ENCODE data around the gene TCF19.
"Not testable (repeated sequence)": the region's sequence is repeated elsewhere in the genome, so short reads cannot be mapped to it uniquely, and the experiment has no call there.

TCF19 gene

GRCh38 chr6:31183859-31184258, 25.5 kb downstream of the TCF19 start:
- DNase-seq: not testable (repeated sequence)

DNA sequence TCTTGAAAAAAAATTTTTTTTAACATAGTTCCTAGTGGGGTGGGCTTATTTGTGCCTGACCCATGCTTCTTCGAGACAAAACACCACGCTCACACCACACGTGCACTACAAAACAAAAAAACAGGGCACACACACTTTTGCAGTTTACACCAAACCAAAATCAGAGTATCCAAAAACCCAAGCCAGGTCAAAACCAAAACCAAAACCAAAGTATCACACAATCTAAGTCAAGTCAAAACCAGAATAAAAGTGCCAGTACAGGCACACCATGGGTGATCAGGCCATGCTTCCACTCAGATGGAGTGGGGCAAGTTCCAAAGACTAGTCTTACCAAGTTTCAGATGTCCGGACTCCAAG, 27.3 kb downstream of the TCF19 start:
- DNase-seq: not testable (repeated sequence)

- no peak for DNase-seq
These were observed 27.8 kb downstream of the TCF19 start for GRCh38 chr6:31186052-31186734.

GRCh38 chr6:31187780-31188194, 29.4 kb downstream of the TCF19 start:
- DNase-seq: no peak

GRCh38 chr6:31189223-31189622, 30.8 kb downstream of the TCF19 start:
- DNase-seq: not testable (repeated sequence)

DNA sequence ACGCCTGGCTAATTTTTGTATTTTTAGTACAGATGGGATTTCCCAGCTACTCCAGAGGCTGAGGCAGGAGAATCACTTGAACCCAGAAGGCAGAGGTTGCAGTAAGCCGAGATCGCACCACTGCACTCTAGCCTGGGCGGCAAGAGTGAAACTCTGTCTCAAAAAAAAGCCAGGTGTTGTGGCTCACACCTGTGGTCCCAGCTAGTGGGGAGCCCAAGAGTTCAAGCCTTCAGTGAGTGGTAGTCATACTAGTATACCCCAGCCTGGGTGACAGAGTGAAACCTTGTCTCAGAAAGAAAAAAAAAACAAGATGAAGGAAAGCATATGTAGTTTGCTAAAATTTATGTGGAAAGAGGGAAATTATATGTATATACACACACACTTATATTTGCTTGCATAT, 32.1 kb downstream of the TCF19 start:
- no peak for DNase-seq

DNA sequence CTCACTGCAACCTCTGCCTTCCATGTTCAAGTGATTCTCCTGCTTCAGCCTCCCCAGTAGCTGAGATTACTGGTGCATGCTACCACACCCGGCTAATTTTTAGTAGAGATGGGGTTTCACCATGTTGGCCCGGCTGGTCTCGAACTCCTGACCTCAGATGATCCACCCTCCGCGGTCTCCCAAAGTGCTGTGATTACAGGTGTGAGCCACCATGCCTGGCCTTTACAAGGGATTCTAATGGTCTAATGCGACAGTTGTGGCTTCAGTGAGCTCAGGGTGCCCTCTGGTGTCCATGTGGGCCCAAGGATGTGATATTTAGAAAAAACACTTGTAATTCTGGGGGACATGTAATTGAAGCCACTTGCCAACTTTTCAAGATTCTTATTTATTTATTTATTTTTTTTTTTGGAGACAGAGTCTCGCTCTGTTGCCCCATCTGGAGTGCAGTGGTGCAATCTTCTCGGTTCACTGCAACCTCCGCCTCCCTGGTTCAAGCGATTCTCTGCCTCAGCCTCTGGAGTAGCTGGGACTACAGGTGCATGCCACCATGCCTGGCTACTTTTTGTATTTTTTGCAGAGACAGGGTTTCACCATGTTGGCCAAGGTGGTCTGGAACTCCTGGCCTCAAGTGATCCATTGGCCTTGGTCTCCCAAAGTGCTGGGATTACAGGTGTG, 34.2 kb downstream of the TCF19 start:
- DNase-seq: peak; percentile 68

DNA sequence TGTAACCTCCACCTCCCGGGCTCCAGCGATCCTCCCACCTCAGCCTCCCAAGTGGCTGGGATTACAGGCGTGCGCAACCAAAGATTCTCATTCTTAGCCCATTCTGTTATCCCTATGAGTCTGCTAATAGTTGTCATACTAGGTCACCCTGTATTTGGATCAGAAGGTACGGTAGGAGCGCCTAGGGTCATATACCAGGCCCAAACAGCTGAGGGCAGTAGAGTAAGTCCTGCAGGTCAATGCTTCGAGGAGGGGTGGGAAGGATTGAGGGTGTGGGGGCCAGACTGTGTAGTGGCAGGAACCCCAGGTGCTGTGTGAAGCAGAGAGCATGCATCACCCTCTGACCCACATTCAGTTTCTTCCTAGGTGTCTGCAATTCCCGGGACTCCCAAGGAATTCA, 34.8 kb downstream of the TCF19 start:
- no peak for DNase-seq

DNA sequence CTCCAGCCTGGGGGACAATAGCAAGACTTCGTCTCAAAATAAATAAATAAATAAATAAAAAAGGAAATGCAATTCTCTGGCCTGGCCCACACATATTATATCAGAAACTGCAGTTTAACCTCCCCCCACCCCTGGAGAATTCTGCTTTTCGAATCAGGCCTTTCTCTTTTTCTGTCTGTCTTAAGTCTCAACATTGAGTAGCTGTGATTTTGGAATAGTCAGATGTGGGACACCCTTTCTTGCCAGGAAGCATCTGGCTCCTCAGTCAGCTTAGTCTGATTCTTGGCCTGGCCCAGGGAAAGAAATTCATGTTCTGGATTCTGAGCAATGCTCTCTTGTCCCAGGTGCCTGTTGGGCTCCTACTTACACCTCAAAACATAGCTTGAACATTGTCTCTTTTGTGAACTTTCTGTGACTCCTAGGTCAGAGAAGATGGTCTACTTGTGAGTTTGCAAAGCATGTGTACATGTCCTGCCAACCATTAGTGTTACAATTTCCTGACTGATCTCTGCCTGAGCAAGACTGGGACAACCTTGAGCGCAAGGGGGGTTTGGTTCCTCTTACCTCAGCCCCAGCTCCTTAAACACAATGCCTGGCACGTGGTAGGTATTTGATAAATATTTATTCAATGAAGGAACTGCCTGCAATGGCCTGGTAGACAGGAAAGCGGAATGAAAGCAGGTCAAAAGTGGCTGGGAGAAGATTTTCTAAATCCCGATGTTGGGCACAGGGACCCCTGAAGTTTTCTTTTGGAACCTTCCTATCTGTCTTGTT, 35.9 kb downstream of the TCF19 start:
- no peak for DNase-seq

GRCh38 chr6:31195308-31195979, 37.1 kb downstream of the TCF19 start:
- not testable (repeated sequence) for DNase-seq

DNA sequence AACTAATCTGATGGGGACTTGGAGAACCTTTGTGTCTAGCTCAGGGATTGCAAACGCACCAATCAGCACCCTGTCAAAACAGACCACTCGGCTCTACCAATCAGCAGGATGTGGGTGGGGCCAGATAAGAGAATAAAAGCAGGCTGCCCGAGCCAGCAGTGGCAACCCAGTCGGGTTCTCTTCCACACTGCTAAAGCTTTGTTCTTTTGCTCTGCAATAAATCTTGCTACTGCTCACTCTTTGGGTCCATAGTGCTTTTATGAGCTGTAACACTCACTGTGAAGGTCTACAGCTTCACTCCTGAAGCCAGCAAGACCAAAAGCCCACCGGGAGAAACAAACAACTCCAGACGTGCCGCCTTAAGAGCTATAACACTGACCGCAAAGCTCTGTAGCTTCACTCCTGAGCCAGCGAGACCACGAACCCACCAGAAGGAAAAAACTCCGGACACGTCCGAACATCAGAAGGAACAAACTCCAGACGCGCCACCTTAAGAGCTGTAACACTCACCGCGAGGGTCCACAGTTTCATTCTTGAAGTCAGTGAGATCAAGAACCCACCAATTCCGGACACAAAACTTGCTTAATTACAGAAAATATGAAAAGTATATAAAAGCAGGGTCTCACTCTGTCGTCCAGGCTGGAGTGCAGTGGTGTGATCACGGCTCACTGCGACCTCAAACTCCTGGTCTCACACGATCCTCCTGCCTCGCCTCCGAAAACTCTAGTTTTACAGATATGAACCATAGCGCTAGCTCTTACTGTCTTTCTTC, 38.0 kb downstream of the TCF19 start:
- not testable (repeated sequence) for DNase-seq

DNA sequence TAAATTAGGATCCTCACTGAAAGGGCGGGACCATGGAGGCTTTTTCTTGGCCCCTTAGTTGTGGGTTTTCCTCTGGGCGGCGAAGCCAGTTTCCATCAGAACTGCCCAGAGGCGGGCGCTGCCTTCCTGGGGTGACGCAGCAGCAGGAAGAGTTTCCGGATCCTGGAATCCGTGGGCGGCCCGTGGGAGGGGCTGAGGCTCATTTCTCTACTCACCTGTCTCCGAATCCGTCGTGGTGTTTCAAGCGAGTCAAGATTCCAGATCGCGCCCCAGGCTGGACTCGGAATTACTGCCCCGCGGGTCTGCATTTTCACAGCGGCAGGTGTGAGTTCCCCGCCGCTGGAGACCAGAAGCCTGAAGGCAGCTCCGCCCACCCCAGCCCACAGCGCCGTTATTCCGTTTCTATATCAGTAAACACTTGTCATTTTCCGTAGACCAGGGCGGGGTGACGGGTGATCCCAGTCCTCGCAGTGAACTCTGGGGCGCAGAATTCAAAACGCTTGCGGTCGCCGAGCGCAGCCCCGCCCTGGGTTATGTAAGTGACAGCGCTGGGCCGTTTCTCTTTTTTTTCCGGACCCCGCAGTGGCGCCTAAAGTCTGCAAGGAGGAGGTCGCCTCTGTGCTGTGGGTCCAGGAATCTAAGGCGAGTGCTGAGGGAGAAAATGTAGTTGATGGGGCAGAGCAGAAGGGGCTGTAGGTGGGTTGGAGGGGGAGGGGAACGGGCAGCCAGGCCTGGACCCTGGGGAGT, 39.3 kb downstream of the TCF19 start:
- peak; percentile 97 for DNase-seq

DNA sequence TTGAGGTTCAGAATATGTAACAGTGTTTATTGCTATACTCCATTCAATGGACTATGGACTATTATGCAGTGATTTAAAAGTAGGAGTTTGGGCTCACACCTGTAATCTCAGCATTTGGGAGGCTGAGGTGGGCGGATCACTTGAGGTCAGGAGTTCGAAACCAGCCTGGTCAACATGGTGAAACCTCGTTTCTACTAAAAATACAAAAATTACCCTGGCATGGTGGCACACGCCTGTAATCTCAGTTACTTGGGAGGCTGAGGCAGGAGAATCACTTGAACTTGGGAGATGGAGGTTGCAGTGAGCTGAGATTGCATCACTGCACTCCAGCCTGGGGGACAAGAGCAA, 40.7 kb downstream of the TCF19 start:
- DNase-seq: not testable (repeated sequence)

GRCh38 chr6:31202259-31203166, 44.1 kb downstream of the TCF19 start:
- no peak for DNase-seq

DNA sequence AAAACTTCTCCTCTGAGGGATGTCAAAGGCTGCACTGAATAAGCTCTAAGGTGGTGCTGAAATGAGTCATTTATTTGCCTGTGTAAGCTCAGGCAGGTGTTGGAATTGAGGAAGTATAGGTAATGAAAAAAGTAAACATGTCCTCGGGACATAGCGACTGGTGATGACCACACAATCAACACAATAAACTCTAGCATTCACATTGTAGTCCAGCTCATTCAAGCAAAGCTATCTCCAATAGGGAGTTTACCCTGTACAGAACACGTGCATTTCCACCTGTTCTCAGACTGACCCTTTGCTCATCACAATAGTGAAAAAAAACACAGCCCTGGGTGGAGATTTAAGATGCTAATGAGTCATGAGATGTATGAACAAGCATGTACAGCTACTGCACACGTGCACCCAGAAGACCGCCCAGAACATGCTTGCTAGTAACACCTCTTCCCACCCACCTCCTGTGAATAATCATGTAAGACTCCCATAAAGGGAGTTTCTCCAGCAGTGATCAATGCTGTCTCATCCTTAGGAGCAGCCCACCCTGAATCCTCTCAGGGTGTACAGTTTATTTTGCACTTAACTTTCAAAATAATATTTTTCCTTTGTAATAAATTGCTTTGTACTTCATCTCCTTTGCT, 45.1 kb downstream of the TCF19 start:
- DNase-seq: peak; percentile 65

GRCh38 chr6:31204751-31205145, 46.4 kb downstream of the TCF19 start:
- no peak for DNase-seq

DNA sequence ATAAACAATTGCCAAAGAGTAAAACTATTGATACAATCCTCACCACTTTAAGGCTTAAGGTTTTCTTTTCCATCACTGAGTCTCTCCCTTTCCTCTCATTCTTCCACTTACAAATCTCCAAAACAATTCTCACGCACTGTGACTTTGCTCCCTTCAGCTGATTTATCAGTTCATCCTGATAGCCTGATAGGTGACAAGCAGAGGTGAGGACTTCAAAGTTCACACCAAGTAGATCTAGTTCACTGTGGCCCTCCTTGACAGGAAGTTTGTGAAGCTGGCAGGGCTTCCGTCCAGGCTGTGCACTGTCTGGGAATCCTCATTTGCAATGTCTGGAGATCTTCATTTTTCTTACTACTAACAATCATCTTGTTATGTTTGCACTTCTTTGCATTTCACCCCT, 47.2 kb downstream of the TCF19 start:
- DNase-seq: no peak

DNA sequence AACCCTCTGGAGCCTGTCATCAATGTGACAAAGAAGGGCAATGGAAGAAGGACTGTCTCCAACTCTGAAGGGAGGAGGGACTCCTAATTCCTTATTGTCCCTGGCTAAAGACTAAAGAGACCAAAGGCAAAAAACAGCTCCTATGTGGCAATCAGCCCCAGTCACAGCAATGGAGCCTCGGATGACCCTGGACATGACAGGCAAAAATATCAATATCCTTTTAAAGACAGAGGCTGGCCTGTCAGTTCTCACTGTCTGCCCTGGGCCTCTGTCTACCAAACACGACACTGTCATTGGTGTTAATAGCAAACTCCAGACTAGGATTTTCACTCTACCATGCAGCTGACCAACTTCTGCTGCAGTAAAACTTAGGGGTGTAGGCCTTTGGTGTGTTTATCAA, 50.1 kb downstream of the TCF19 start:
- no peak for DNase-seq

- no peak for DNase-seq
These were observed 50.7 kb downstream of the TCF19 start for GRCh38 chr6:31209137-31209536.

DNA sequence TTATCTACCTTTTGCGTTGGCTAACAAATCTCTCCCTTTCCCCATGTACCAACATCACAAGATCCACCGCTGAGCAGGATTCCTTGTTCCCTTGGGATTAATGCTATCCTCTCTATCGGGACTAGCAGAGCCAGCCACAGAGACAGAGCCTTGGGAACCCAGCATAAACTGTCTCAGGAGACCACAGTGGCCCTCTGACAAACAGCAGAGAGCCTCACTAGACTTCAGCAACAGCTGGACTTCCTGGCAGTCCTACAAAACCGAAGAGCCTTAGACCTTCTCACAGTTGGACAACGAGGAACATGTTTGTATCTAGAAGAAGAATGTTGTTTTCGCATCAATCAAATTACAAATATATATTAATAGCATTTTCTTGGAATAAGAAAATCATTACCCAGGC, 51.7 kb downstream of the TCF19 start:
- no peak for DNase-seq

Data from CD4-positive, alpha-beta T cell treated with Interleukin-15 for 1 hour (primary cell).